ENCODE results near the gene CXCR6. TPM values are rescaled to one million over a fixed set of nuclear protein-coding genes. Genes with fewer than 3 reads are reported as not detected.

CXCR6 gene
- total and polyA plus RNA-seq, 2 experiments from 2014 or later = 0.10 TPM; not detected in 1

GRCh38 chr3:45991341-45991740 lies 48.1 kb downstream of the CXCR6 start:
- Histone ChIP-seq H2AFZ (no peak overlapping the region), H3K4me1 (ENCODE audit: insufficient read depth) (peaks cover 30% of the 10 kb centered on the region), H4K20me1 (replicated peaks; ENCODE audit: insufficient read depth) (peaks cover 6% of the 10 kb centered on the region), H3K27me3 (ENCODE audit: insufficient read depth) (peaks cover 3% of the 10 kb centered on the region; the same call in 1 of the 2 replicates), H3K9me2 (ENCODE audit: insufficient read depth) (no peaks in the 10 kb centered on the region), H3K4me3 (no peak overlapping the region), H3K4me2 (no peak overlapping the region), H3K36me3 (ENCODE audit: insufficient read depth) (no peaks in the 10 kb centered on the region), H3K79me2 (replicated peaks; ENCODE audit: insufficient read depth) (peaks cover 79% of the 10 kb centered on the region), H3K27ac (ENCODE audit: low read depth) (no peak overlapping the region), H3F3A (replicated peaks; ENCODE audit: low read depth) (no peaks in the 10 kb centered on the region)
- Mint-ChIP-seq H3K4me3 (no peak overlapping the region), H3K4me1 (peaks cover 34% of the 10 kb centered on the region), H3K36me3 (ENCODE audit: low read depth) (no peaks in the 10 kb centered on the region; the same call in 2 of the 3 replicates), H3K9me3 (no peaks in the 10 kb centered on the region), H3K27ac (no peak overlapping the region), H3K27me3 (ENCODE audit: insufficient read depth, low read depth, poor library complexity) (peaks cover 11% of the 10 kb centered on the region)
- ATAC-seq = no peak
- TF ChIP-seq REST (IDR thresholded peaks at IDR 0.05; ENCODE audit: unreplicated experiment) (no peak), EZH2 (IDR thresholded peaks at IDR 0.05; ENCODE audit: low read depth, unreplicated experiment) (no peak), ZNF114 (CRISPR knock-in tag; IDR thresholded peaks at IDR 0.05) (no peak), NANOG (IDR thresholded peaks at IDR 0.05; ENCODE audit: borderline replicate concordance) (no peak), ZNF331 (CRISPR knock-in tag; IDR thresholded peaks at IDR 0.05; ENCODE audit: low read depth) (no peak), JUNB (IDR thresholded peaks at IDR 0.05; ENCODE audit: unreplicated experiment) (no peak), POLR2AphosphoS5 (IDR thresholded peaks at IDR 0.05; ENCODE audit: low read depth) (no peak), EZH2phosphoT487 (IDR thresholded peaks at IDR 0.05; ENCODE audit: unreplicated experiment) (no peak), ETS1 (IDR thresholded peaks at IDR 0.05) (no peak), CREB1 (CRISPR knock-in tag; IDR thresholded peaks at IDR 0.05; ENCODE audit: low read depth) (no peak), STAT1 (IDR thresholded peaks at IDR 0.05; ENCODE audit: unreplicated experiment) (no peak)
- TF ChIP-seq, protein P1, sequence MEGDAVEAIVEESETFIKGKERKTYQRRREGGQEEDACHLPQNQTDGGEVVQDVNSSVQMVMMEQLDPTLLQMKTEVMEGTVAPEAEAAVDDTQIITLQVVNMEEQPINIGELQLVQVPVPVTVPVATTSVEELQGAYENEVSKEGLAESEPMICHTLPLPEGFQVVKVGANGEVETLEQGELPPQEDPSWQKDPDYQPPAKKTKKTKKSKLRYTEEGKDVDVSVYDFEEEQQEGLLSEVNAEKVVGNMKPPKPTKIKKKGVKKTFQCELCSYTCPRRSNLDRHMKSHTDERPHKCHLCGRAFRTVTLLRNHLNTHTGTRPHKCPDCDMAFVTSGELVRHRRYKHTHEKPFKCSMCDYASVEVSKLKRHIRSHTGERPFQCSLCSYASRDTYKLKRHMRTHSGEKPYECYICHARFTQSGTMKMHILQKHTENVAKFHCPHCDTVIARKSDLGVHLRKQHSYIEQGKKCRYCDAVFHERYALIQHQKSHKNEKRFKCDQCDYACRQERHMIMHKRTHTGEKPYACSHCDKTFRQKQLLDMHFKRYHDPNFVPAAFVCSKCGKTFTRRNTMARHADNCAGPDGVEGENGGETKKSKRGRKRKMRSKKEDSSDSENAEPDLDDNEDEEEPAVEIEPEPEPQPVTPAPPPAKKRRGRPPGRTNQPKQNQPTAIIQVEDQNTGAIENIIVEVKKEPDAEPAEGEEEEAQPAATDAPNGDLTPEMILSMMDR (conservative IDR thresholded peaks at IDR 0.05; ENCODE audit: low read depth in 2 of 2) = no peak
- TF ChIP-seq, protein P2, sequence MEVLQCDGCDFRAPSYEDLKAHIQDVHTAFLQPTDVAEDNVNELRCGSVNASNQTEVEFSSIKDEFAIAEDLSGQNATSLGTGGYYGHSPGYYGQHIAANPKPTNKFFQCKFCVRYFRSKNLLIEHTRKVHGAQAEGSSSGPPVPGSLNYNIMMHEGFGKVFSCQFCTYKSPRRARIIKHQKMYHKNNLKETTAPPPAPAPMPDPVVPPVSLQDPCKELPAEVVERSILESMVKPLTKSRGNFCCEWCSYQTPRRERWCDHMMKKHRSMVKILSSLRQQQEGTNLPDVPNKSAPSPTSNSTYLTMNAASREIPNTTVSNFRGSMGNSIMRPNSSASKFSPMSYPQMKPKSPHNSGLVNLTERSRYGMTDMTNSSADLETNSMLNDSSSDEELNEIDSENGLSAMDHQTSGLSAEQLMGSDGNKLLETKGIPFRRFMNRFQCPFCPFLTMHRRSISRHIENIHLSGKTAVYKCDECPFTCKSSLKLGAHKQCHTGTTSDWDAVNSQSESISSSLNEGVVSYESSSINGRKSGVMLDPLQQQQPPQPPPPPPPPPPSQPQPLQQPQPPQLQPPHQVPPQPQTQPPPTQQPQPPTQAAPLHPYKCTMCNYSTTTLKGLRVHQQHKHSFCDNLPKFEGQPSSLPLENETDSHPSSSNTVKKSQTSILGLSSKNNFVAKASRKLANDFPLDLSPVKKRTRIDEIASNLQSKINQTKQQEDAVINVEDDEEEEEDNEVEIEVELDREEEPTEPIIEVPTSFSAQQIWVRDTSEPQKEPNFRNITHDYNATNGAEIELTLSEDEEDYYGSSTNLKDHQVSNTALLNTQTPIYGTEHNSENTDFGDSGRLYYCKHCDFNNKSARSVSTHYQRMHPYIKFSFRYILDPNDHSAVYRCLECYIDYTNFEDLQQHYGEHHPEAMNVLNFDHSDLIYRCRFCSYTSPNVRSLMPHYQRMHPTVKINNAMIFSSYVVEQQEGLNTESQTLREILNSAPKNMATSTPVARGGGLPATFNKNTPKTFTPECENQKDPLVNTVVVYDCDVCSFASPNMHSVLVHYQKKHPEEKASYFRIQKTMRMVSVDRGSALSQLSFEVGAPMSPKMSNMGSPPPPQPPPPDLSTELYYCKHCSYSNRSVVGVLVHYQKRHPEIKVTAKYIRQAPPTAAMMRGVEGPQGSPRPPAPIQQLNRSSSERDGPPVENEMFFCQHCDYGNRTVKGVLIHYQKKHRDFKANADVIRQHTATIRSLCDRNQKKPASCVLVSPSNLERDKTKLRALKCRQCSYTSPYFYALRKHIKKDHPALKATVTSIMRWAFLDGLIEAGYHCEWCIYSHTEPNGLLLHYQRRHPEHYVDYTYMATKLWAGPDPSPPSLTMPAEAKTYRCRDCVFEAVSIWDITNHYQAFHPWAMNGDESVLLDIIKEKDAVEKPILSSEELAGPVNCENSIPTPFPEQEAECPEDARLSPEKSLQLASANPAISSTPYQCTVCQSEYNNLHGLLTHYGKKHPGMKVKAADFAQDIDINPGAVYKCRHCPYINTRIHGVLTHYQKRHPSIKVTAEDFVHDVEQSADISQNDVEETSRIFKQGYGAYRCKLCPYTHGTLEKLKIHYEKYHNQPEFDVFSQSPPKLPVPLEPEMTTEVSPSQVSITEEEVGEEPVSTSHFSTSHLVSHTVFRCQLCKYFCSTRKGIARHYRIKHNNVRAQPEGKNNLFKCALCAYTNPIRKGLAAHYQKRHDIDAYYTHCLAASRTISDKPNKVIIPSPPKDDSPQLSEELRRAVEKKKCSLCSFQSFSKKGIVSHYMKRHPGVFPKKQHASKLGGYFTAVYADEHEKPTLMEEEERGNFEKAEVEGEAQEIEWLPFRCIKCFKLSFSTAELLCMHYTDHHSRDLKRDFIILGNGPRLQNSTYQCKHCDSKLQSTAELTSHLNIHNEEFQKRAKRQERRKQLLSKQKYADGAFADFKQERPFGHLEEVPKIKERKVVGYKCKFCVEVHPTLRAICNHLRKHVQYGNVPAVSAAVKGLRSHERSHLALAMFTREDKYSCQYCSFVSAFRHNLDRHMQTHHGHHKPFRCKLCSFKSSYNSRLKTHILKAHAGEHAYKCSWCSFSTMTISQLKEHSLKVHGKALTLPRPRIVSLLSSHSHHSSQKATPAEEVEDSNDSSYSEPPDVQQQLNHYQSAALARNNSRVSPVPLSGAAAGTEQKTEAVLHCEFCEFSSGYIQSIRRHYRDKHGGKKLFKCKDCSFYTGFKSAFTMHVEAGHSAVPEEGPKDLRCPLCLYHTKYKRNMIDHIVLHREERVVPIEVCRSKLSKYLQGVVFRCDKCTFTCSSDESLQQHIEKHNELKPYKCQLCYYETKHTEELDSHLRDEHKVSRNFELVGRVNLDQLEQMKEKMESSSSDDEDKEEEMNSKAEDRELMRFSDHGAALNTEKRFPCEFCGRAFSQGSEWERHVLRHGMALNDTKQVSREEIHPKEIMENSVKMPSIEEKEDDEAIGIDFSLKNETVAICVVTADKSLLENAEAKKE (CRISPR knock-in tag; IDR thresholded peaks at IDR 0.05) = no peak
- DNase-seq (ENCODE audit: low spot score) = no peak

Measured in GM23338 (cell line).